HEK293T (cell line): Measurements from ENCODE around the gene CAMK2B.

Experiments
- BHLHE40 ChIP-seq: fragments of 450-650 bp; IDR thresholded peaks from 2 replicates; pipeline ENCODE4 v1.6.1; 2016; ENCODE audit warnings: mild to moderate bottlenecking, moderate library complexity, borderline replicate concordance
- ELF4 ChIP-seq: fragments of 450-650 bp; IDR thresholded peaks from 2 replicates; pipeline ENCODE4 v1.6.1; 2017; ENCODE audit warnings: antibody characterized with exemption
- FOXM1 ChIP-seq: fragments of 450-650 bp; IDR thresholded peaks from 2 replicates; pipeline ENCODE4 v1.6.1; 2017; ENCODE audit warnings: mild to moderate bottlenecking, borderline replicate concordance
- HDGF ChIP-seq: fragments of 450-650 bp; IDR thresholded peaks from 2 replicates; pipeline ENCODE4 v1.6.1; 2017; ENCODE audit warnings: antibody characterized with exemption, borderline replicate concordance
- LEF1 ChIP-seq: fragments of 450-650 bp; IDR thresholded peaks from 2 replicates; pipeline ENCODE4 v1.6.1; 2017; ENCODE audit warnings: mild to moderate bottlenecking, borderline replicate concordance
- NFRKB ChIP-seq: fragments of 450-650 bp; IDR thresholded peaks from 2 replicates; pipeline ENCODE4 v1.6.1; 2016; ENCODE audit warnings: mild to moderate bottlenecking, moderate library complexity
- SP1 ChIP-seq: fragments of 450-650 bp; IDR thresholded peaks from 2 replicates; pipeline ENCODE4 v1.6.1; 2017
- TARDBP ChIP-seq: fragments of 450-650 bp; IDR thresholded peaks from 2 replicates; pipeline ENCODE4 v1.6.1; 2016
- TF ChIP-seq, protein P1 (sequence below): fragments of 450-650 bp; IDR thresholded peaks from 2 replicates; pipeline ENCODE4 v1.6.1; 2016

DNA sequence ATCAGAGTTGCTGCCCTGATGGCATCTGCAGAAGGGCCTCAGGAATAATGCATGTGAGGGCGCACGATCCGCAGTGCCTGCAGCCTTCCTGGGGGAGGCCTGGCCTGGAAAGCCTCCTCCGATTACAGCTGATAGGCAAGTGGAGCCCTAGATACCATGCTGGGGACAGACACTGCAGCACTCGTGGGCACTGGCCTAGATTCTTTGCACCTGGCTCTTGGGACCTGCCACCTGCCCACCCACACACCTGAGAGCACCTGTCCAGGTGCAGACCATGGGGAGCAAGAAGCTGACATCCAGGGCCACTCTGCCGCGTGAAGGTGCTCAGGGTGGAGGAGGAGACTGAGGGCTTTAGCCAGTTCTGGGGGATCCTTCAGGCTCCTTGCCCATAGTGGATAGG is 109.9 kb downstream of the CAMK2B start:
- TF ChIP-seq, protein P1, sequence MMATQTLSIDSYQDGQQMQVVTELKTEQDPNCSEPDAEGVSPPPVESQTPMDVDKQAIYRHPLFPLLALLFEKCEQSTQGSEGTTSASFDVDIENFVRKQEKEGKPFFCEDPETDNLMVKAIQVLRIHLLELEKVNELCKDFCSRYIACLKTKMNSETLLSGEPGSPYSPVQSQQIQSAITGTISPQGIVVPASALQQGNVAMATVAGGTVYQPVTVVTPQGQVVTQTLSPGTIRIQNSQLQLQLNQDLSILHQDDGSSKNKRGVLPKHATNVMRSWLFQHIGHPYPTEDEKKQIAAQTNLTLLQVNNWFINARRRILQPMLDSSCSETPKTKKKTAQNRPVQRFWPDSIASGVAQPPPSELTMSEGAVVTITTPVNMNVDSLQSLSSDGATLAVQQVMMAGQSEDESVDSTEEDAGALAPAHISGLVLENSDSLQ: no peak
- TF ChIP-seq SP1: no peak
- no peak for TF ChIP-seq ELF4
- no peak for TF ChIP-seq NFRKB
- TF ChIP-seq HDGF: no peak
- TF ChIP-seq LEF1: no peak
- TF ChIP-seq BHLHE40: no peak
- TF ChIP-seq TARDBP: no peak
- no peak for TF ChIP-seq FOXM1
